Pancreas (tissue), 10 donors: ENCODE results near the gene PSMD9. TPM values are rescaled to one million over a fixed set of nuclear protein-coding genes. Genes with fewer than 3 reads are reported as not detected.
A peak's percentile ranks its signal among the peaks of the same experiment; 100 is the strongest.
"Not testable (repeated sequence)": the region's sequence is repeated elsewhere in the genome, so short reads cannot be mapped to it uniquely, and the experiment has no call there.

ENCODE experiments used
- ATAC-seq, 4 donors: fragments of 200-7000 bp; cut with Tn5 transposase; one replicate each; pipeline versions ENCODE4 v1.8.0 to v1.9.1; 2020; ENCODE audit warnings: mild to moderate bottlenecking in 4 of 4, moderate library complexity in 4 of 4
- DNase-seq, 6 donors: peaks; one replicate each; pipeline ENCODE4 v3.0.0-alpha.2; 2020
- FAIRE-seq: peaks from 2 replicates; lab custom pipeline; 2012; peaks lifted over from hg19 to GRCh38; lab: Jason Lieb, UNC
- H3K27ac ChIP-seq, 4 donors: fragments of 200-600 bp; sonication (generic); 1 replicate in 3 of 4; 2 replicates in 1 of 4; pipeline versions ENCODE4 v1.5.0 to v1.8.0; 2020
- H3K27me3 ChIP-seq, 4 donors: fragments of 200-600 bp; one replicate each; pipeline ENCODE4 v1.8.0; 2021
- H3K36me3 ChIP-seq, 3 donors: fragments of 200-600 bp; sonication (generic) in 1 of 3; one replicate each; pipeline versions ENCODE4 v1.5.0 to v1.8.0; 2020 to 2021
- H3K4me1 ChIP-seq, 3 donors: fragments of 200-600 bp; one replicate each; pipeline ENCODE4 v1.8.0; 2021
- H3K4me3 ChIP-seq, 4 donors: fragments of 200-600 bp; sonication (generic) in 2 of 4; one replicate each; pipeline versions ENCODE4 v1.5.0 to v1.8.0; 2020 to 2021
- H3K9me3 ChIP-seq, 4 donors: fragments of 200-600 bp; one replicate each; pipeline ENCODE4 v1.8.0; 2021
- WGBS, 2 donors: extraction: QIAGEN DNeasy Blood & Tissue Kit; methylation state at CpG; one replicate each; pipeline ENCODE4 v1.1.7; 2013; 5-methylcytosine and 5-hydroxymethylcytosine counted together
- intact Hi-C, 3 donors: fragments of 100-400 bp; cut with DNase I; formaldehyde crosslinking; loops; one replicate each; pipeline versions ENCODE4 v1.11.1 to v1.14.2; 2022
- polyA plus RNA-seq, 2 donors: library from polyadenylated mRNA; stranded (reverse); fragments of 200-250 nt; gene quantifications; one replicate each; pipeline ENCODE4 v1.2.3, GENCODE V29; 2013
- total RNA-seq, 6 donors: library from RNA; stranded (reverse); fragmentation: NEBNext Ultra II Directional in 4 of 6; extraction: Animal tissue kit (Norgen Biotek cat#: 25700) in 4 of 6; gene quantifications; one replicate each; pipeline versions ENCODE4 v1.2.1 to v1.2.4, GENCODE V29; 2021 to 2023
- TF ChIP-seq, protein P1 (sequence below), 4 donors: fragments of 200-600 bp; sonication (generic) in 3 of 4; IDR thresholded peaks; one replicate each; pipeline versions ENCODE4 v1.5.0 to v1.8.0; 2021; ENCODE audit warnings: antibody characterized with exemption in 4 of 4
- donor health status: healthy with polysubstance abuse.
- donor health status: DM: no; HTN: no; CAD: no; lungs with moderate emphysema.
- donor health status: DM: no; HTN: no; CAD: no.
- donor health status: control.
- donor health status: control.
- donor health status: Bipolar disorder and iron deficiency.
- donor health status: DM: yes; HTN: yes; CAD: no.
- donor health status: DM: no; HTN: no; CAD: no.
- donor health status: DM: no; HTN: no; CAD: no.
- donor health status: DM: yes; HTN: yes; CAD: no.

PSMD9 gene
- total and polyA plus RNA-seq, 8 donors: 20.5 to 39.4 (median 25.6) TPM

DNA sequence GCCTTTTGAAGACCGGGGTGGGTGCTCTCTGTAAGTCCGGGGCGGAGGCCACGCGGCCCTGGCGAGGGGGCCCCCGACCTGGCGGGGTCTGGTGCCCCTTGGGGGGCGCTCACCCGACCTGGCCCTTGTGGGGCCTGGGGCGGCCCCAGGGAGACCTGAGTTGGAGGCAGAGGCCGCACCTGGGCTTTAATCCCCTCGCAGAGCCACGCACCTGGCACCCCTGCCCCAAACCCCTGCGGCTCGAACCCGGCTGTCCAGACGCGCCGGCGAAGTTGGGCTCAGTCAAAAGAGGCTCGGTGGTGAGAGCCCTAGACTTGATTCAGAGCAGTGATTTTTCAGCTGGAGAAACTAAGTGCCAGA, 30.1 kb downstream of the PSMD9 start:
- ATAC-seq (peak in 2 of 4 donors; percentile 12 to 15), FAIRE-seq (no peak), DNase-seq (no peak)
- intact Hi-C loops: loop anchor here in 1 of 3 donors (10.0 kb wide), 1 partner anchor 276 kb away; no protein-coding TSS in a partner anchor
- peaks cover 0 to 18% (median 0%) of the 10 kb centered on the region in 3 donors for H3K36me3 ChIP-seq
- 6 to 11% methylated on average over 15 to 22 of the region's 22 CpGs for WGBS, 2 donors
- no peaks in the 10 kb centered on the region for H3K9me3 ChIP-seq
- peak overlapping the region; percentile 33 to 62 (median 42) for H3K4me3 ChIP-seq
- H3K27ac ChIP-seq: peak overlapping the region; percentile 58 to 78 (median 72)
- H3K4me1 ChIP-seq: peaks cover 0 to 9% (median 6%) of the 10 kb centered on the region in 3 donors
- TF ChIP-seq, protein P1, sequence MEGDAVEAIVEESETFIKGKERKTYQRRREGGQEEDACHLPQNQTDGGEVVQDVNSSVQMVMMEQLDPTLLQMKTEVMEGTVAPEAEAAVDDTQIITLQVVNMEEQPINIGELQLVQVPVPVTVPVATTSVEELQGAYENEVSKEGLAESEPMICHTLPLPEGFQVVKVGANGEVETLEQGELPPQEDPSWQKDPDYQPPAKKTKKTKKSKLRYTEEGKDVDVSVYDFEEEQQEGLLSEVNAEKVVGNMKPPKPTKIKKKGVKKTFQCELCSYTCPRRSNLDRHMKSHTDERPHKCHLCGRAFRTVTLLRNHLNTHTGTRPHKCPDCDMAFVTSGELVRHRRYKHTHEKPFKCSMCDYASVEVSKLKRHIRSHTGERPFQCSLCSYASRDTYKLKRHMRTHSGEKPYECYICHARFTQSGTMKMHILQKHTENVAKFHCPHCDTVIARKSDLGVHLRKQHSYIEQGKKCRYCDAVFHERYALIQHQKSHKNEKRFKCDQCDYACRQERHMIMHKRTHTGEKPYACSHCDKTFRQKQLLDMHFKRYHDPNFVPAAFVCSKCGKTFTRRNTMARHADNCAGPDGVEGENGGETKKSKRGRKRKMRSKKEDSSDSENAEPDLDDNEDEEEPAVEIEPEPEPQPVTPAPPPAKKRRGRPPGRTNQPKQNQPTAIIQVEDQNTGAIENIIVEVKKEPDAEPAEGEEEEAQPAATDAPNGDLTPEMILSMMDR (IDR thresholded peaks at IDR 0.05): no peak
- no peaks in the 10 kb centered on the region for H3K27me3 ChIP-seq

DNA sequence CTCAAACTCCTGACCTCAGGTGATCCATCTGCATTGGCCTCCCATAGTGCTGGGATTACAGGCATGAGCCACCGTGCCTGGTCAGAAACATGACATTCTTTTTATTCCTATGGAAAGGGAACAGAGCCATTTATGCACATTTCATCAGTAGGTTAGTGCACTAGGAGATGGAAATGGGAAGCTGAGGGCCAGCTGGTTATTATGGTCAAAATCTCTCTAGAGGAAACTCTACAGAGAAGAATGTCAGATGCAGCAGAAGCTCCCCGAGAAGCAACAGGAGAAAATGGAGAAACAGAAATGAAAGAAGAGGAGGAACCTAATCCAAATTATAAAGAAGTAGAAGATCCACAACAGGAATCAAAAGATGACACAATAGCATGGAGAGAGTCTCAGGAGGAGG, 32.5 kb downstream of the PSMD9 start:
- Histone ChIP-seq H3K4me3 (no peak overlapping the region), H3K27me3 (no peaks in the 10 kb centered on the region), H3K27ac (no peak overlapping the region), H3K36me3 (peaks cover 0 to 9% (median 0%) of the 10 kb centered on the region in 3 donors), H3K9me3 (no peaks in the 10 kb centered on the region), H3K4me1 (peaks cover 0 to 9% (median 6%) of the 10 kb centered on the region in 3 donors)
- no peak for ATAC-seq
- 82 to 84% methylated on average over 2 of the region's 2 CpGs for WGBS, 2 donors
- no peak for FAIRE-seq
- TF ChIP-seq, protein P1 (IDR thresholded peaks at IDR 0.05): no peak
- intact Hi-C loops: no loop called here
- DNase-seq: no peak

DNA sequence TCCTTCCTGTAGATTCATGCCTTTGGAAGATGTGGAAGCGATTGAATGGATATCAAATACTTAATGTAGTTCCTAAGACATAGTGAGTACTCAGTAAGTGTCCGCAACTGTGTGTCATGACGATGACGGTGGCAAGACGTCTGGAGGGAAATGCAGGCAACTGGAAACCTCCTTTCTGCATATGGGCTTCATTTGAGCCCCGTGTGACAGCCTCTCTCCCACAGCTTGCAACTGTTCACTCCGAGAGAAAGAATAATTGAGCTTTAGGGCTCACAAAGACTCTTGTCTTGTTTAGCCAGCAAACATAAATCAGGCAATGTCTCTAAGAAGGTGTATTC, 36.7 kb downstream of the PSMD9 start:
- TF ChIP-seq, protein P1 (IDR thresholded peaks at IDR 0.05): no peak
- peak overlapping the region in 1 of 4 donors; percentile 23 for H3K27ac ChIP-seq
- no peaks in the 10 kb centered on the region for H3K36me3 ChIP-seq
- H3K4me3 ChIP-seq: no peak overlapping the region
- no peaks in the 10 kb centered on the region for H3K4me1 ChIP-seq
- DNase-seq: no peak
- H3K27me3 ChIP-seq: no peaks in the 10 kb centered on the region
- no peak for ATAC-seq
- FAIRE-seq: no peak
- WGBS, 2 donors: 59 to 63% methylated on average over 7 of the region's 7 CpGs
- no peaks in the 10 kb centered on the region for H3K9me3 ChIP-seq
- intact Hi-C loops: no loop called here

DNA sequence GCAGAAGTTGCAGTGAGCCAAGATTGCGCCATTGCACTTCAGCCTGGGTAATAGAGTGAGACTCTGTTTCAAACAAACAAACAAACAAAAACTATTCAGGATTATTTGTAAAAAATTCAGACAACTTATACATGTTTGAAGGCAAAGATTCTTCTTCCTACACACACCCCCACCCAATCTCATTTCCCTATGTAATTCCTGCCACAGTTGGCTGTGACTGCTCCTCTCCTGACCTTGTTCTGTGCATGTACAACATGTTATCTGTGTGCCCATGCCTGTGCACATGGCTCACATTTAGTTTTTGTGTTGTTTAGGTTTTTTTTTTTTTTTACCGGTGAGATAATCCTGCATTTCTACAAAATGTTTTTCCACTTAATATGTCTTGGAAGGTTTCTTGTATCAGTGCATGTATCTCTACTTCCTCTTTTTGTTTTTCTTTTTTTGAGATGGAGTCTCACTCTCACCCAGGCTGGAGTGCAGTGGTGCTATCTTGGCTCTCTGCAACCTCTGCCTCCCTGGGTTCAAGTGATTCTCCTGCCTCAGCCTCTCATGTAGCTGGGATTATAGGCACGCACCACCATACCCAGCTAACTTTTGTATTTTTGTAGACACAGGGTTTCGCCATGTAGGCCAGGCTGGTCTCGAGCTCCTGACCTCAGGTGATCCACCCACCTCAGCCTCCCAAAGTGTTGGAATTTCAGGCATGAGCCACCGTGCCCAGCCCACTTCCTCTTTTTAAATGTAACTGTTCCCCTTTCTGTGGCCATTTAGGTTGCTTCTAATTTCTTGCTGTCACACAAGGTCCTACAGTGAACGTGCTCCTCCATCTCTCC, 38.5 kb downstream of the PSMD9 start:
- FAIRE-seq: no peak
- 79 to 81% methylated on average over 7 of the region's 7 CpGs for WGBS, 2 donors
- Histone ChIP-seq H3K4me1 (no peaks in the 10 kb centered on the region), H3K27me3 (no peaks in the 10 kb centered on the region), H3K4me3 (no peak overlapping the region), H3K9me3 (no peaks in the 10 kb centered on the region), H3K36me3 (no peaks in the 10 kb centered on the region), H3K27ac (no peak overlapping the region)
- DNase-seq: no peak
- intact Hi-C loops: no loop called here
- ATAC-seq: no peak
- TF ChIP-seq, protein P1 (IDR thresholded peaks at IDR 0.05): no peak

DNA sequence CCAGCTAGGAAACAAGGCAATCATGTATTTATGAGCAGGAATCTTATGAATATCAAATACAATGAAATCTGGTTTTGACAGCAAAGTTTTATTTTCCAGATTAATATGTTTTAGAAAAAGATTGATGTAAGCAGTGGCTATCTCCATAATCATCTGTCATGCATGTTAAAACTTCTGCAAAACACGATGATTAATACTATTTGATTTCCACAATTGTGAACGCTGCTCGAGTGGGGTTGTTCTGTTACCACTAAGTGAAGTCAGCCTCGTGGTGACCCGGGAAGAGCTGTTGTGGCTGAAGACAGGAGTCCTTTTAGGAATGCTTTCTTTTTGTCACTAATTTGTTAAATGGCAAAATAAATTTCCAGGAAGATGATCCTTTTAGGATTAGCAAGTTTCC, 39.2 kb downstream of the PSMD9 start:
- intact Hi-C loops: no loop called here
- 40 to 42% methylated on average over 5 of the region's 5 CpGs for WGBS, 2 donors
- no peaks in the 10 kb centered on the region for H3K9me3 ChIP-seq
- H3K4me3 ChIP-seq: no peak overlapping the region
- TF ChIP-seq, protein P1 (IDR thresholded peaks at IDR 0.05): no peak
- no peak for ATAC-seq
- no peaks in the 10 kb centered on the region for H3K27me3 ChIP-seq
- no peaks in the 10 kb centered on the region for H3K4me1 ChIP-seq
- DNase-seq: no peak
- no peaks in the 10 kb centered on the region for H3K36me3 ChIP-seq
- no peak overlapping the region for H3K27ac ChIP-seq
- no peak for FAIRE-seq

DNA sequence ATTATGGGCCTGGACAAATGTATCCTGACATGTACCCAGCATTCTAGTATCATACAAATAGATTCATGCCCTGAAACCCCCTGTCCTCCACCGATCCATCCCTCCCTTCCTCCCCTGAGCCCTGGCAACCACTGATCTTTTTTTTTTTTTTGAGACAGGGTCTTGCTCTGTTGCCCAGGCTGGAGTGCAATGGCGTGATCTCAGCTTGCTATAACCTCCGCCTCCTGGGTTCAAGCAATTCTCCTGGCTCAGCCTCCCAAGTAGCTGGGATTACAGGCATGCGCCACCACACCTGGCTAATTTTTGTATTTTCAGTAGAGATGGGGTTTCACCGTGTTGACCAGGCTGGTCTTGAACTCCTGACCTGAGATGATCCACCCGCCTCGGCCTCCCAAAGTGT, 41.0 kb downstream of the PSMD9 start:
- intact Hi-C loops, FAIRE-seq, H3K4me3 ChIP-seq, H3K27me3 ChIP-seq, H3K36me3 ChIP-seq, H3K27ac ChIP-seq, H3K4me1 ChIP-seq, ATAC-seq, DNase-seq, H3K9me3 ChIP-seq: not testable (repeated sequence)
- WGBS, 2 donors: 91 to 98% methylated on average over 7 of the region's 7 CpGs
